Activated T-helper 1 cell treated with anti-CD3 and anti-CD28 coated beads, Interleukin-12 subunit alpha, Interleukin-12 subunit beta, Interleukin-2, Interleukin-4 antibody, amounts not matched to agents 30 ng/mL and 10 ng/mL and 1 ng/mL, durations not matched to agents 14 hours and 24 hours and 36 hours (primary cell): ENCODE measurements around the gene OBSCN. TPM values are rescaled to one million over a fixed set of nuclear protein-coding genes. Genes with fewer than 3 reads are reported as not detected.
"Not testable (repeated sequence)": the region's sequence is repeated elsewhere in the genome, so short reads cannot be mapped to it uniquely, and the experiment has no call there.

Experiments
- DNase-seq: peaks from one replicate; pipeline ENCODE4 v3.0.0; 2021; ENCODE audit warnings: low spot score
- H3K27ac Mint-ChIP-seq: one replicate; pipeline ENCODE4 v1.8.0; 2021; ENCODE audit warnings: mild to moderate bottlenecking, mixed read lengths
- H3K27me3 Mint-ChIP-seq: one replicate; pipeline ENCODE4 v1.8.0; 2022; ENCODE audit warnings: mild to moderate bottlenecking, moderate library complexity, mixed read lengths; ENCODE audit not compliant: insufficient read depth
- H3K36me3 Mint-ChIP-seq: one replicate; pipeline ENCODE4 v1.8.0; 2021; ENCODE audit warnings: low read depth, mixed read lengths
- H3K4me1 Mint-ChIP-seq: one replicate; pipeline ENCODE4 v1.8.0; 2021; ENCODE audit warnings: low read depth, mixed read lengths
- H3K4me3 Mint-ChIP-seq: one replicate; pipeline ENCODE4 v1.8.0; 2021; ENCODE audit warnings: mild to moderate bottlenecking, moderate library complexity, mixed read lengths
- H3K9me3 Mint-ChIP-seq: one replicate; pipeline ENCODE4 v1.8.0; 2021; ENCODE audit warnings: mixed read lengths
- intact Hi-C: fragments of 100-400 bp; cut with micrococcal nuclease; formaldehyde crosslinking; loops from one replicate; pipeline ENCODE4 v1.15.1; 2024
- total RNA-seq: library from RNA; stranded (reverse); gene quantifications from 2 replicates; pipeline ENCODE4 v1.2.3, GENCODE V29; 2022

Gene OBSCN
- total RNA-seq, 1 donor from 2014 or later = 15.2 TPM

DNA sequence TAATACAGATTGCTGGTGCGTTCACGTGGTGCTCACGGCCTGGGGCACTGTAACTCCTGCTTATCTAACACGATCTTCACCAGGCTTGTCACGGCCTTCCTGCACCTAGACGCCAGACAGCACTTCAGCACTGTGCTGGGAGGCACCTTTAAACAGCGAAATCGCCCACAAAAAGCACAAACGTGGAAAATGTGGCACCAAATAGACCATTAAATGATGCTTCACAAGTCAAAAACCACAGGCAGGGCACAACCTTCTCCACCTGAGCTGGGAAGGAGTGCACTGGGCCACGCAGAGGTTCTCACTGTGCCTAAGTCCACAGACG, 22.2 kb upstream of the OBSCN start:
- Mint-ChIP-seq H3K36me3 (no peaks in the 10 kb centered on the region), H3K9me3 (no peaks in the 10 kb centered on the region), H3K27ac (no peak overlapping the region), H3K27me3 (no peaks in the 10 kb centered on the region), H3K4me3 (no peak overlapping the region), H3K4me1 (no peaks in the 10 kb centered on the region)
- DNase-seq = no peak
- intact Hi-C loops = no loop called here

DNA sequence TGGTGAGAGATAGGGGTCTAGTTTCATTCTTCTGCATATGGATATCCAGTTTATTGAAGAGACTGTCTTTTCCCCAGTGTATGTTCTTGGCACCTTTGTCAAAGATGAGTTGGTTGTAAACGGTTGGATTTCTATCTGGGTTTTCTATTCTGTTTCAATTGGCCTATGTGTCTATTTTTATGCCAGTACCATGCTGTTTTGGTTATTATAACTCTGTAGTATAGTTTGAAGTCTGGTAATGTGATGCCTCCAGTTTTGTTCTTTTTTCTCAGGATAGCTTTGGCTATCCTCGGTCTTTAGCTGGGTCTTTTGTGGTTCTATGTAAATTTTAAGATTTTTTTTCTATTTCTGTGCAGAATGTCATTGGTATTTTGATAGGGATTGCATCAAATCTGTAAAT, 19.6 kb upstream of the OBSCN start:
- H3K36me3 Mint-ChIP-seq, H3K4me1 Mint-ChIP-seq, H3K4me3 Mint-ChIP-seq, H3K9me3 Mint-ChIP-seq, intact Hi-C loops, H3K27ac Mint-ChIP-seq, H3K27me3 Mint-ChIP-seq, DNase-seq: not testable (repeated sequence)

- H3K4me3 Mint-ChIP-seq = no peak overlapping the region
- no peak overlapping the region for H3K27ac Mint-ChIP-seq
- no peak for DNase-seq
- no peaks in the 10 kb centered on the region for H3K4me1 Mint-ChIP-seq
- no peaks in the 10 kb centered on the region for H3K27me3 Mint-ChIP-seq
- H3K9me3 Mint-ChIP-seq = no peaks in the 10 kb centered on the region
- intact Hi-C loops = no loop called here
- no peaks in the 10 kb centered on the region for H3K36me3 Mint-ChIP-seq
Observed at GRCh38 chr1:228190182-228190581, 17.7 kb upstream of the OBSCN start.

DNA sequence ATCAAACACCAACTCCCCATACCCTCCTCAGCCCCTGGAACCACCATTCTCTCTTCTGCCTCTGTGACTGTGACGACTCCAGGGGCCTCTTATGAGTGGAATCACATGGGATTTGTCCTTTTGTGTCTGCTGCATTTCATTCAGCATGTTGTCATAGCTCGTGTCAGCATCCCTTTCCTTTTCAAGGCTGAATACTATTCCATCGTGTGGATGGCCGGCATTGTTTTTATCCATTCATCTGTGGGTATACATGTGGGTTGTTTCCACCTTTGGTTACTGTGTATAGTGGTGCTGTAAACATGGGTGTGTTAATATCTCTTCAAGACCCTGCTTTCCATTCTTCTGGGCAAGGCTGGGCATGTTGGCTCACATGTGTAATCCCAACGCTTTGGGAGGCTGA, 17.1 kb upstream of the OBSCN start:
- Mint-ChIP-seq H3K27me3 (no peaks in the 10 kb centered on the region), H3K9me3 (no peaks in the 10 kb centered on the region), H3K4me3 (no peak overlapping the region), H3K4me1 (no peaks in the 10 kb centered on the region), H3K27ac (no peak overlapping the region), H3K36me3 (no peaks in the 10 kb centered on the region)
- intact Hi-C loops = no loop called here
- DNase-seq = no peak

DNA sequence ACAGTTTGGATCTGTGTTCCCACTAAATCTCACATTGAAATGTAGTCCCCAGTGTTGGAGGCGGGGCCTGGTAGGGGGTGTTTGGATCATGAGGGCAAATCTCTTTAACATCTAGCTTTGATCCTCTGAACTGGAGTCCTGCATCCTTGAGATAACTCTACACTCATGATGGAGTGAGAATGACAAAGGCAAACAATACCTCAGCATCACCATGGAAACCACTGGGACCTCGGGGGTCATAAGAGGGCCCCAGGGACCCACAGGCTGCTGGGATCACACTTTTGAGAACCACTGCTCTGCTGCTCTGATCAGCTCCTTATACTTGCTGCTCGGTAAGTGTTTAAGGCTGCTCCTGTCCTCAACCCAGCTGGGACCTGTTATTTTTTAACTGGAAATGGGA, 13.4 kb upstream of the OBSCN start:
- no peak for DNase-seq
- H3K27me3 Mint-ChIP-seq = no peaks in the 10 kb centered on the region
- no peak overlapping the region for H3K4me3 Mint-ChIP-seq
- H3K4me1 Mint-ChIP-seq = no peaks in the 10 kb centered on the region
- no peak overlapping the region for H3K27ac Mint-ChIP-seq
- H3K36me3 Mint-ChIP-seq = peaks cover 5% of the 10 kb centered on the region
- intact Hi-C loops = no loop called here
- peaks cover 9% of the 10 kb centered on the region for H3K9me3 Mint-ChIP-seq

GRCh38 chr1:228194921-228195812, 12.7 kb upstream of the OBSCN start:
- peaks cover 15% of the 10 kb centered on the region for H3K9me3 Mint-ChIP-seq
- no peak overlapping the region for H3K27ac Mint-ChIP-seq
- H3K36me3 Mint-ChIP-seq = peaks cover 8% of the 10 kb centered on the region
- H3K27me3 Mint-ChIP-seq = no peaks in the 10 kb centered on the region
- no peak for DNase-seq
- H3K4me1 Mint-ChIP-seq = no peaks in the 10 kb centered on the region
- no peak overlapping the region for H3K4me3 Mint-ChIP-seq
- intact Hi-C loops = no loop called here

- no peak overlapping the region for H3K4me3 Mint-ChIP-seq
- peaks cover 8% of the 10 kb centered on the region for H3K36me3 Mint-ChIP-seq
- no peaks in the 10 kb centered on the region for H3K4me1 Mint-ChIP-seq
- no peaks in the 10 kb centered on the region for H3K27me3 Mint-ChIP-seq
- no peak for DNase-seq
- intact Hi-C loops = no loop called here
- H3K9me3 Mint-ChIP-seq = peaks cover 22% of the 10 kb centered on the region
- H3K27ac Mint-ChIP-seq = no peak overlapping the region
Observed at GRCh38 chr1:228197555-228198147, 10.2 kb upstream of the OBSCN start.

DNA sequence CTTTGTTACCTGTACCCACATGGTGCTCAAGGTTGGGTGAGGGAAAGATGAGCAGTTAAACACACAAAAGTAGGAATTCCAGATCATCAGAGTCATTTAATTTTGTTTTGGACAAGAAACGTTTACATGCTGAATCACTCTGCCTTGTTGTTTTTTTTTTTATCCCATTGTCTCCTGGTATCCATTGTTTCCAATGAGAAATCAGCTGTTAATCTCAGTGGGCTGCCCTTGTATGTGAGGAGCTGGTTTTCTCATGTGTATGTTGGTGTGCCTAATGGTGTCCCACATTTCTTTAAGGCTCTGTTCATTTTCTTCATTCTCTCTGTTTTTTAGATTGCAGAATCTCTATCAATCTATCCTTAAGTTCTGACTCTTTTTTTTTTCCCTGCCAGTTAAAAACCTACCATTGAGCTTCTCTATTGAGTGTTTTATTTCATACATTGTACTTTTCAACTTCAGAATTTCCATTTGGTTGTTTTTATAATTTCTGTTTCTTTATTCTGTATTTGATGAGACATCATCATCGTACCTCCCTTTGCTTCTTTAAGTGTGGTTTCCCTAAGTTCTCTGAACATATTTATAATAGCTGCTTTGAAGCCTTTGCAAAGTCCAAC, 8.8 kb upstream of the OBSCN start:
- Mint-ChIP-seq H3K36me3 (peaks cover 8% of the 10 kb centered on the region), H3K27ac (no peak overlapping the region), H3K9me3 (peaks cover 22% of the 10 kb centered on the region), H3K4me3 (no peak overlapping the region), H3K27me3 (no peaks in the 10 kb centered on the region), H3K4me1 (no peaks in the 10 kb centered on the region)
- no peak for DNase-seq
- intact Hi-C loops = no loop called here

DNA sequence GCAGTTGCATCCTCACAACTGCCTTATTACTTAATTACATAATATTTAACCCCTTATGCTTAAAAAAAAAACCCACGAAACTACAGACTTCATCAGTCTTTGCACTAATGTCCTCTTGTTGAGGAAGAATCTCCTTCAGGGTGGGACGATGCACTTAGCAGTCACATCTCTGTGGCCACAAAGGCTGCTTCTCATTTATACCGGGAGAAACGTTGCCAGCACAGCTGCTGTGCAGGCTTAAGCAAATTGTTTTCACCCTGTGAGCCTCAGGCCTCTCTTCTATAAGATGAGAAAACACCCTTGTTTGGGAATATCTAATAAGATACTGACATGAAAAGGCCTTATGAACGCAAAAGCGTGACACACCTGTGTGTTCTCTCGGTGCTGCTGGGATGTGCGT, 2.9 kb upstream of the OBSCN start:
- Mint-ChIP-seq H3K36me3 (no peaks in the 10 kb centered on the region), H3K4me1 (no peaks in the 10 kb centered on the region), H3K27ac (no peak overlapping the region), H3K9me3 (peaks cover 9% of the 10 kb centered on the region), H3K4me3 (no peak overlapping the region), H3K27me3 (peaks cover 5% of the 10 kb centered on the region)
- intact Hi-C loops = no loop called here
- no peak for DNase-seq

DNA sequence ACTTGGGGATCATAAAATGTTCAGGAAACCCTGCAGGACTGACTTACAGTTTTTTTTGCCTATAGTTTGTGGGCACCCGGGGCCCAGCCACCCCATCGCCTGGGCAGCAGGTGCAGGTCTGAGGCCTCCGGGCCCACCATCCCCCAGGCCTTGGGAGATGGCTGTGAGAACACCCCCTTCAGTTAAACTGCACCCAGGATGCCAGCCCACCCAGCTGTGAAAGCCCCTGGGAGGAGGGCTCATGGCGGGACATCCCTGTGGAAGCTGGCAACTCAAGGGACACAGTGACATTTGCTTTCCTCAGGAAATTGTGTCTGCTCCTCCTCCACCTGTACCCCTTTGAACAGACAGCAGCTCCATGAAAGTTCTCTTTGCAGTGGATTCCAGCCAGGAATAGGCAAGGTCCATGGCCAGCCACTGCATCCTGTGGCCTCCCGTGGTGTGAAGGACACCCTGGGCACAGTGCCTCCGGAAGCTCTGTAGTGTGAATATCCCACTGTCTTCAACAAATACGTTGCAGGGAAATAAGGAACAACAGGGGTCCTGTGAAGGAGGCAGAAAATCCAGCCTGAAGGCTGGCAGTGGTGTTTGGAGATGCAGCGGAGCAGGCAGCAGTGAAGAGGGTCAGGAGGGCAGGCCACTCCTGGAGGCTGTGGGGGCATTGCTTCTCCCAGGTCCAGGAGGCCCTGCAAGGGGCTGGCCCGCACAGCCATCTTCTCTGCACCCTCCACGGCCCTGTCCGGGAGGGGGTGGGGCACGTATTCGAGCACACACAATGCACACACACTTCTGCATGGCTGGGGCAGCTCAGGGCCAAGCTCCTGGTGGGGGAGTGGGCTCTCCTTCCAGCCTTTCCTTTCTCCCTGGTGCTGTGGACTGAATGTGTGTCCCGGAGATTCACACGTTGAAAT, 2.1 kb upstream of the OBSCN start:
- intact Hi-C loops = no loop called here
- DNase-seq = no peak
- Mint-ChIP-seq H3K4me3 (no peak overlapping the region), H3K36me3 (no peaks in the 10 kb centered on the region), H3K4me1 (no peaks in the 10 kb centered on the region), H3K9me3 (peaks cover 4% of the 10 kb centered on the region), H3K27me3 (peaks cover 5% of the 10 kb centered on the region), H3K27ac (no peak overlapping the region)

DNA sequence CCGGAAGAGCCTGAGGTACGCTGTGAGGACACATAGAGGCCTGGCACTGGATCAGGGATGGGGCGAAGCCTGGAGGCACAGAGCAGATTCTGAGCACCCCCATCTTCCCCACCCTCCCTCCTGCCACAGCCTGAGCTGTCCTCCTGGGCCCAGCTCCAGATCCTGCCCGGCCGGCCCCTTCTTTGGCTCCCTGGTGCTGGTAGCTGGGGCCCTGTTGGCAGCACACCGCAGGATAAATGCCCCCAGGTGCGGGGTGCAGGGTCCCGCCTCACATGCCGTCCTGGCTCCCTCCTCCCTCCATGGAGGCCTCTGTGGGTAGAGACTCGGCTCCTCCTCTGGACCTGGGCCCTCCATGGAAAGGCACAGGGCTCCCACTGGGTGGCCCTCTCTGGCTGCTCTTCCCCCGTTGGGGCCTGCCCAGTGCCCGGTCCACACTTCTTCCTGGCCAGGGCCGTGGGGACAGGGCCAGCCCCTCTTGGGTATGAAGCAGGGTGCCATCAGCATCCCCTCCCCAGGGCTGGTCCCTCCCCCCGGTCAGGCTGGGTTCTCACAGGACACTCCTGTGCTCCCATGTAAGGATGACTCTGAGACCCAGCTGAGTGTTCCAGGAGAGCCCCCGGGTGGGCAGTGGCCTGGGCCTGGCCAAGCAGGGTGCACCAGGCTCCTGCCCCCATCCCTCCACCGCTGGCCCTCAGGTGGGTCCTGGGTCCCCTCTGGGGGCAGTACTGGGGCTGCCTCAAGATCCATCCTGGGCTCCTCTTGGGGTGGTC, 1.1 kb upstream of the OBSCN start:
- Mint-ChIP-seq H3K4me1 (no peaks in the 10 kb centered on the region), H3K27me3 (peaks cover 9% of the 10 kb centered on the region), H3K27ac (no peak overlapping the region), H3K9me3 (no peaks in the 10 kb centered on the region), H3K36me3 (no peaks in the 10 kb centered on the region), H3K4me3 (no peak overlapping the region)
- intact Hi-C loops = no loop called here
- DNase-seq = no peak

GRCh38 chr1:228207381-228207810, 448 bp upstream of the OBSCN start:
- no peak overlapping the region for H3K4me3 Mint-ChIP-seq
- DNase-seq = no peak
- H3K36me3 Mint-ChIP-seq = no peaks in the 10 kb centered on the region
- no peak overlapping the region for H3K27ac Mint-ChIP-seq
- no peaks in the 10 kb centered on the region for H3K4me1 Mint-ChIP-seq
- intact Hi-C loops = no loop called here
- no peaks in the 10 kb centered on the region for H3K9me3 Mint-ChIP-seq
- H3K27me3 Mint-ChIP-seq = peaks cover 9% of the 10 kb centered on the region
